ENCODE measurements around the gene EXOC7.

Gene EXOC7

DNA sequence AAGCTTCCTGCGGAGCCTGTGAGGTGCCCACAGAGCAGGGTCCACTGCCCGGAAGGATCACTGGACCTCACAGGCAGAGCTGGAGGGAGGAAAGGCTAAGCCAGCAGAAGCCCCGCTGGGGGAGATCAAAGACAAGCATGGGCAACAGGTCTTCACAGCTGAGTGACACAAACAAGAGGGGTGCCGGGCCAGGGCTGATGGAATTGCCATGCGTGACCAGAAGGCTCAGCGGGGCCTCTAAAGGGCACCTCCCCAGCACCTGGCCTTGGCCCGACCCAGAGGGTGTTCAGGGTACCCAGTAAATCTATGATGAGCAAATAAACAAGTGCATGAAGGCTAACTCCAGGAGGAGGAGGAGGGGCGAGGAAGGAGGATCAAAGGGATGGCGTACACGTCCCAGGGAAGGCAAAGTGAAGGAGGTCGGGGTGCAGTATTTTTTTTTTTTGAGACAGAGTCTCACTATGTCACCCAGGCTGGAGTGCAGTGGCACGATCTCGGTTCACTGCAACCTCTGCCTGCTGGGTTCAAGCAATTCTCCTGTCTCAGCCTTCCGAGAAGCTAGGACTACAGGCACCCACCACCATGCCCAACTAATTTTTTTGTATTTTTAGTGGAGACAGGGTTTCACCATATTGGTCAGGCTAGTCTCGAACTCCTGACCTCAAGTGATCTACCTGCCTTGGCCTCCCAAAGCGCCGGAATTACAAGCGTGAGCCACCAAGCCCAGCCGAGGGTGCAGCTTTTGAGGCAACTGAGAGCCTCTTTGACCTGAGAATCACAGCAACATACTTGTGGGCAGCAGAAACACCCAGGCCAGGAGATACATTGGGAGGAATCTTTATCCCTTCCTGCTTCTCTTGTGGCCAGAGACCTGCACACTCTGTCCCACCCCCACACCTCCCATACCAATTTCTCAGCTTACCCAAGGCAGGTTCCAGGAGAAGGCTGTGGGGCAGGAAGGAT, 16.1 kb upstream of the EXOC7 start:
- DNase-seq = no peak

DNA sequence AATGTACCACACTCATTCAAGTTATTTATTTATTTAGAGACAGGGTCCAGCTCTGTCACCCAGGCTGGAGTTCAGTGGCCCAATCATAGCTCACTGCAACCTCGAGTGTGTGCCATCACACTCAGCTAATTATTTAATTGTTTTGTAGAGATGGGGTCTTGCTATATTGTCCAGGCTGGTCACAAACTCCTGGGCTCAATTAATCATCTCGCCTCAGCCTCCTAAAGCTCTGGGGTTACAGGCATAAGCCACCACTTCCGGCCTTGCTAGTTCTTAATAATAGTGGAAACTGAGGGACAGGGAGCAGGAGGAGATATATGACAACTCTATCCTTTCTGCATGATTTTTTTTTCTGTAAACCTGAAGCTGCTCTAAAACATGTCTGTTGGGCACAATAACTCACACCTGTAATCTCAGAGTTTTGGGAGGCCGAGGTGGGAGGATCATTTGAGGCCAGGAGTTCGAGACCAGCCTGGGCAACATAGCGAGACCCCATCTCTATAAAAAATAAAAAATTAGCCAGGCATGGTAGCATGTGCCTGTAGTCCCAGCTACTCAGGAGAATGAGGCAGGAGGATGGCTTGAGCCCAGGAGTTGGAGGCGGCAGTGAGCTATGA, 11.7 kb upstream of the EXOC7 start:
- DNase-seq = no peak

DNA sequence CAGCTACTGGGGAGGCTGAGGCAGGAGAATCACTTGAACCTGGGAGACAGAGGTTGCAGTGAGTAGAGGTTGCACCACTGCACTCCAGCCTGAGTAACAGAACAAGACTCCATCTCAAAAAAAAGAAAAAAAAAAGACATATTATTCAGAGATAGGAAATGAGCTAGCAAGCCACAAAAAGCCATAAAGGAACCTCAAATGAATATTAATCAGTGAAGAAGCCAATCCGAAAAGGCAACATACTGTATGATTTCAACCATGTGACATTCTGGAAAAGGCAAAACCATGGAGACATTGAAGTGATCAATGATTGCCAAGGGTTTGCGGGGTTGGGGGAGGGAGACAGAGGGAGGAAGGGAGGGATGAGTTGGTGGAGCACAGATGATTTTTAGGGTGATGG, 8.4 kb upstream of the EXOC7 start:
- no peak for DNase-seq

DNA sequence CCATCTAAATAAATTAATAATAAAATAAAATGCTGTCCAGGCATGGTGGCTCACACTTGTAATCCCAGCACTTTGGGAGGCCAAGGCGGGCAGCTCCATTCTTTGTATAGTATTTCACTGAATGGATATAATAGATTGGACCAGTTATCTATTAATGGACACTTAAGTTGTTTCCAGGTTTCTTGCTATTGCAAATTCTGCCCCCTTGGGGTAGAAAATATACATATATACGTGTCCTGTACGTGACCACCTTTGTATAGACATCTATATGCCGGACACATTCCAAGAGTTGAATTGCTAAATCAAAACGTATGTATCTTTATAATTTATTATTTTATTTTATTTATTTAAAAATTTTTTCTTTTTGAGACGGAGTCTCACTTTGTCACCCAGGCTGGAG, 3.9 kb upstream of the EXOC7 start:
- DNase-seq = peak; percentile 23

DNA sequence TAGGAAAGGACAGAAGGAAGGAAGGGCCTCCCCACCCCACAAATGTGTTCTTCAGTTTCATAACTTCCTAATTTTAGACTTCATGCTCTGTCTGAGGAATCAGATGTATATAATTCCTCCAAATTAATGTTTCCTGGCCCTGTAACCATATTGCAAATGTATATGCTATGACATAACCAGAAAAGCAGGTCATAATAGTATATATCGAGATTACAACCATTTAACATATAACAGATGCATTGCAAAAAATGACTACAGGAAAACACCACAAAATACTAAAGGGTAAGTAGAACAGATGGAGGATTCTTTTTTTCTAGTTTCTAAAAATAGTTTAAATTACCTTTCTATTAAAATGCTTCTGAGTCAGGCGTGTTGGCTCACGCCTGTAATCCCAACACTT, 3.1 kb upstream of the EXOC7 start:
- DNase-seq = no peak

DNA sequence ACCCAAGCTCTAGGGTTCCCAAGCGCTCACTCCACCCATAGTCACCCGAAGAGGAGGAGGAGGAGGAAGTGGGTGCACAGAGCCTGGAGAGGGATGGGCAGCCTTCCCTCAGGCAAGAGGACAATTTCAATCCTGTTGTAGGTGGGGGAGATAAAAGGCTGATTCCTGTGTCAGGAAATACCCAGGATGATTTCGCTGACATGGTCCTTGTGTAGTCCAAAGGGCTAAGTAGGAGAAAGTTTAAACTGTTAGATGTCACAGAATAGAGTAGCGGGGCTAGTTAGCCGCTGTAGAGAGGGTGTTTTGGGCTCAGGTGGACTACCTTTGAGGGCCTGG, 1.3 kb upstream of the EXOC7 start:
- DNase-seq = no peak

DNA sequence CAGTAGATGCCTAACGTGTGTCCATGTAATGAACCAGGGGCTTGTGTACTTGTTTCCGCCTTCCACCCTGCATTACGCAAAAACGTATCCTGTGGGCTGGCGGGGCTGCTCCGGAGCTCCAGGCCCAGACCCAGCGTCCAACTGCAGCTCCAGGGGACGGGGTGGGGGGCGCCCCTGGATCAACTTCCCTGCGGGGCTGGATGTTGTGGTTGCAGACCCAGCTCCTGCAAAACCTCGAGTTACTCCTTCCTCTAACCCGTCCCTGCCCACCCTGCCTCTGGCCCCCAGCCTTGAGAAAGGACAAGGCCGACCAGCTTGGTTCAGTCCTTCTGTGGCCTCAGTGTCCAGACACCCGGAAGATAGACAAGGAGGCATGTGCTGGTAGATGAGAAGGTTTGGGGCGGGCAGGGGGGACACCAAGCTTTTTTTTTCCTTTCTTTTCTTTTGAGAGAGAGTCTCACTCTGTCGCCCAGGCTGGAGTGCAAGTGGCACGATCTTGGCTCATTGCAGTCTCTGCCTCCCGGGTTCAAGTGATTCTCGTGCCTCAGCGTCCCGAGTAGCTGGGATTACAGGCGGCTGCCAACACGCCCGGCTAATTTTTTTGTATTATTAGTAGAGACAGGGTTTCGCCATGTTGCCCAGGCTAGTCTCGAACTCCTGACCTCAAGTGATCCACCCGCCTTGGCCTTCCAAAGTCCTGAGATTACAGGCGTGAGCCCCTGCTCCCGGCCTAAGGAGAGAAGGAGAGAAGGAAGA, 731 bp upstream of the EXOC7 start:
- no peak for DNase-seq

DNA sequence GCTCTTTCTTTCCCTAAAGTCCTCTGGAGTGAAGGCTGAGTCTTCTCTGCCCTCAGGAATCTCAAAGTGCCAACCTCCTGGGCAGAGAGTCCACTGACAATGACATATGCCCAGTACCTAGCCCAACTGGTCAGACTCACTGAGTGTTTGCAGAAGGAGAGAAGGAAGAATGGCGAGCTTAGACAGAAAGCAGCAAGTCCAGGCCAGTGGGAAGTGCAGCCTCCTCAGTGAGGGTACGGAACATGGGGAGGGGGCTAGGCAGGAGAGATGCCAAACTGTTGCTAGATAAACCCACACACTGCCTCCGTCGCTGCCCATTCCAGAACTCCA, 678 bp downstream of the EXOC7 start:
- no peak for DNase-seq

DNA sequence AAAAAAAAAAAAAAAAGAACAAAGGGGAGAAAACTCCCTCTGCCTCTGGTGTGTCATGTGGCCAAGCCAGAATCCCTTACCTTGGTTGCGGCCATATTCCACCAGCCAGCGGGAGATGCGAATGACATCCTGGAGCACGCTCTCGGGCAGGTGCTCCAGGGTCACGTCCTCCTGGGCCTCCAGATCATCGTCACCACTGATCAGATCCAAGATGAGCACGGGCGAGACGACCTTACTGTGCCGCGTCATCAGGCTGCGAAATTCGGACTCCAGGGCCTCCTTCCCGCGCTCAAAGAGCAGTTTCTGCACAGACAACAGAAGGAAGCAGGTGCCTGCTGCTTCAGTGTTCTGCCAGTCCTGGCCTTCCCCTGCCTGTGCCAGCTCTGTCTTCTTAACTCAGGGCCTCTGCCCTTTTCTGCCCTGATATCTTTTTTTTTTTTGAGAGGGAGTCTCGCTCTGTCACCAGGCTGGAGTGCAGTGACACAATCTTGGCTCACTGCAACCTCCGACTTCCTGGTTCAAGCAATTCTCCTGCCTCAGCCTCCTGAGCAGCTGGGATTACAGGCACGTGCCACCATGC, 5.8 kb downstream of the EXOC7 start:
- DNase-seq = no peak

DNA sequence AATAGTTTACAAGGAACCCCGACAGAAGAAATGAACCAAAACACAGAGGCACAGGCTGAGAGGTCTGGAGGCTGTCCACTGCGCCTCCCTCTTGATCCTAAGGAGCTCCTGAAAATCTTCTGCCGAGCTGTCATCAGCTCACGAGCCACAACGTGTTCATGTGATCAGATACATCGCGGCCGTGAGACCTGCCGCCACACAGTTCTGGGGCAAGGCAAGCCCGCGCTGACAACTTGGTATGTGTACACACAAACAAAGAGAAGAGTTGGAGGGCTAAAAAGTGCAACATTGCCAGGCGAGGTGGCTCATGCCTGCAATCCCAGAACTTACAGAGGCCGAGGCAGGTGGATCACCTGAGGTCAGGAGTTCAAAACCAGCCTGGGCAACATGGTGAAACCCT, 7.6 kb downstream of the EXOC7 start:
- DNase-seq = no peak

DNA sequence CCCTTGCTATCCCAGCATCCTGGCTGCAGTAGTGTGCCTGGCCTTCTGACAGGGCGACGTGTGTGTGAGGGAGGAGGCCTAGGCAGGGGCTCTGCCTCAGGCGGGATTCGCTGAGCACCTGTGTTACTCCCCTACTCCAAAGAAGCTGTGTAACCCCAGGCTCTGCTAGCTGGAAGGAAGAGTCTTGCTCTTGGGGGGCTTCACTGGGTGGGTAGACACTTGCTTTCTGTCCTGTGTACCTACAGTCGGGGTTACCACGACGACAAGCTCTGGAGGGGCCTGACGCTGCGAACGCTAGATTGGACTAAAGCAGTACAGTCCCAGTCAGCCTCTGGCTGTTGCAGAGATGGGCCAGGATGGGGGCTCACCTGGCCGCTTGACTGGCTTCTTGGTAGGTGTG, 9.5 kb downstream of the EXOC7 start:
- DNase-seq = no peak

DNA sequence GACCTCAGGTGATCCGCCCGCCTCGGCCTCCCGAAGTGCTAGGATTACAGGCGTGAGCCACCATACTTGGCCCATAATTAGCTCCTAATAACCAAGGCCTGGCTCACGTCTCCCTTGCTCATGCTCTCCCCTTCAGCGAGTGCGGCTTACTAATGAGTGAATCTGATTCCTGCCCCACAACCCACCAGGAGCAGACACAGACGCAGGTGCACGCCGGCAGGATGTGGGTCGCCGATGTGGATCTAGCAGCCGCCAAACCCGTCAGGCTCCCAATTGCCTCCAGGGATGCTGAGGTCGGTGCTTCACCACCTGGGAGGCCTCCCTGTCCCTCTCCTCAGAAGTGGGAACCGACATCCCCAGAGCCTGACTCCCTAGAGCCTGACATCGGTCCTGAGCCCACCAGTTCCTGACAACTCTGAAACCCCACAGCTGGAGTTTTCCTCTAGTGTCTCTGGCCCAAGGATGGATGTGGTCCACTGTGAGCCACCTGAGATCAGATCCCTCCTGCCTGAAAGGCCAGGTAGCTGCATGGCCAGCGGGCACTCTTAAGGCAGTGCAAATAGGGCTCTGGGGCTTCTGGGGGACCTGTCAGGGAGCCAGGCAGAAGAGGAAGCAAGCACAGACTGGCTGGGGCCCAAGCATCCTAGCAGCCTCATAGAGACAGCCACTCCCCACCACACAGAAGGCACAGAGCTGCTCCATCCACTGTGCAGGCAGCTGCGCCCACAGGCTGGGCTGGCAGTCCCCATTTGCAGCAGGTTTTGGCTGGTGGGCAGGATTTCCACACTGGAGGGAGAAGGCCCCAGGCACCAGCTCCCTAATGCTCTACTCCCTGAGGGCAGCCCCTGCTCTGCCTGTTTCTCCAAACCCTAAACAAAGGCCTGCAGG, 10.8 kb downstream of the EXOC7 start:
- DNase-seq = no peak

DNA sequence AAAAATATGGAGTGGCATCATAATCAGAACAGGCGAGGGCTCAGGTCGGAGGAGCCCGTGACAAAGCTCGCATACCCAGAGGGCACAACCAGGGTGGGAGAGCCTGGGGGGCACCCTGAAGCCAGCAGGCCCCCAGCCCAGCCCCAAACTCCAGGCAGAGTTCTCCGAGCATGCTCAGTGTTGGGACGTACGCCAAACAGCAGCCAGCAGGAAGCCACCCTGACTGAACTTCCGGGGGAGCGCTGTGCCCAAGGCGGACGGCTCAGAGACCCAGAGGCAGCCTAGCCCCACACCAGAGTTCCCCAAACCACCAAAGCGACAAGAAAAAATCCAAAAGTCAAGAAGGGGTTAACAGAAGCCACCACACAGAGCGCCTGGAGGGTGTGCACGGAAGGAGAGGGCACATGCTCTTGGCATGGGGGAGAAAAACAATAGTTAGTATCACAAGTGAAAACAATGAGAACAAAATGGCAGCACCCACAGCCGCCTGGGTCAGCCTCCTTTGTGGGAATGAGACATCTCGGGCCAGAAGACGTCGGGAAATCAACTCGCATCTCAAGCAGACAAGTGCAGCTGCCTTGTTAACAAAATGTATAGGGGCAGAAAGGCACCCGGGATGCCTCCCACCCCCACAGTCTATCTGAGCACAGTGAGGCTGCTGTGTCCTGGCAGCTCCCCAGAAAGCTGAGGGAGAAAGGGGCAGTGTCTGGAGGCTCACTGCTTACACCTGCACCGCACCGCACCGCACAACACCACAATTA, 11.9 kb downstream of the EXOC7 start:
- no peak for DNase-seq

DNA sequence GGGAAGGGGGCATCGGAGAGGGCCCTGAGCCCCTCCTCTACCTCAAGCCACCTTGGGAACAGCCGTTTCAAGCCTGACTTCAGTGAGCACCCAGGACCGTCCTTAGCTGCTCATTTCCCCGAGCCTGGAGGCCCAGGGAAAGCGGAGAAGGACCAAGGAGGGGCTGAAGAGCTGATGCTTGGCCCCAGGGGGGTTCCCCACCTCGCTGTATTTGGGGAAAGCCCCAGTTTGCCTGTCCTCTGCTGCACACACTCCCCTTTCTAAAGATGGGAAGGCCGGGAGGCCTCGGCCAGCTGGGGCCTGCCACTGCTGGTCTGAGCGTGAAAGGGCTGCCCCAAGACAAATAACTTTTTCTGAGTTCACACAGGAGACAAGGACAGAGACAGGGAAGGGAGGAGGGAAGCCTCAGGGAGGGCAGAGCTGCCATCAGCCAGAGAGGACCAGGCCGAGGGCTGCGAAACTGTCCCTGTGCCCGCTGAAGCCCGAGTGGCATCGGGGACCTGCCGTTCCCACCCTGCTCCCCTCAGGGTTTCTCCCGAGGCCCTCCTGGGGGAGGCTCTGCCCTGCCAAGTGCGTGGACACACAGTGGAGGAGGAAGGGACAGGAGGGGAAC, 13.0 kb downstream of the EXOC7 start:
- no peak for DNase-seq

DNA sequence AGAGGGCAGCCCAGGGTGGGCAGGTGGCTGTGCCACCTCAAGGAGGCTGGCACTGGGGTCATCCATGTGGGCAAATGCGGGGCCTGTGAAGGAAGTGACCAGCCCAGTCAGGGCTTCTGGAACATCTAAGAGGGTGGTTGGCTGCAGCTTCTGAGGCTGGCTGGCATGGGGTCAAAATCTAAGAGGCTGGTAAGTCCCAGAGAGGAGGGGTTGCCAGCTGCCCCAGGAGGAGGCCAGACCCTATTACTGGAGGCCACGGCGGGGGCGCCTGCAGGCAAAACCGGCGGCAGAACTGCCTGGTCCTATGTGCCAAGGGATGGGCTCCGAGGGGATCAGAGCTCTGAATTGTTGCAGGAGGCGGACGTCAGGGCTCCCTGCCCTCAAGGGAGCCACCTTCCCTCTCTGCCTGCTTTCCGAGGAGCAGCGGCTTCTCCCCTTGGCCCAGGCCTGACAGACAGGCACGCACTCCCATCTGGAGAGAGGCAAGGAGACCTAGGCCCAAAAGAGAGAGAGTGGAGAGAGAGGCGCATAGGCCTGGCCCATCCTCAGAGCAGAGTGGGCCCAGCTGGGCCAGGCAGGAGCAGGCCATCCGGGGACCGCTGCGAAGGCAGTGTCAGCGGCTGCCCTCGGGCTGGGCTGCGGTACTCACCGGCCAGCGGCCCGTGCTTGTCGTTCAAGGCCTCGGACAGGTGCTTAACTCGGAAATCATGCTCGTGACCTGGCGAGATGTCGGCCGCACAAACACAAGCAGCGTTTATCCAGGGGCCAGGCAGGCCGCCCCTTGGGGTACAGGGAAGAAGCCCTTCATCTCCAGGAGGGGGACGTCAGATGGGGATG, 13.7 kb downstream of the EXOC7 start:
- DNase-seq = no peak

DNA sequence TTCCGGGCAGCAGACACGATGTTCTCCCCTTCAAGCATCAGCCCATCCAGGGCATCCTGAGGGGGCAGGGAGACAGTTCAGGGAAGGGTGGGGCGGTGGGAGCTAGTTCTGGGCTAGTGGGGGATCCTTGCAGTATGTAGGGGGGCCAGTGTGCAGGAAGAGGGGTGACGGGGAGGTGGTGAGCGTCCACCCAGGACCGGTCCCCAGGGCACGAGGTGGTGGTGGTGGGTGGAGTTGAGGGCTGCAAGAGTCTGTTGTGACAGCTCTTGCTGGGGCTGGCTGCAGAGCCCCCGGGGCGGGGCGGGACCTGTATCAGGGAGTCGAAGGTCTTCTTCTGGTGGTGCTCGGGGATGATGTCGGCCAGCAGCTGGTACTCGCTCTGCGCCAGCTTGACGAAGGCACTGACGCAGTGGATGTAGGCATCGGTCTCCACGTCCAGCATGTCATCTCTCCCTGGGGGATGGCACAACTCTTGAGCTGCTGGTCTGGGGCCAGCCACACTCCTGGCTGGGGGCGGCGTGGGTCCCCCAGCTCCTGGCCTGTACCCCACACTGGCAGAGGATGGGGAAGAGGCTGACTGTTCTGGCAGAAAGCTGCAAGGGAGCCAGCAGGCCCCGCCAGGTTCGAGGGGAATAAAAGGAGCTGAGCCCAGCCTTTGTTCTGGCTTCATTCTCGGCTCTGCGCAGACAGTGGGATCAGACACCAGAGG, 14.6 kb downstream of the EXOC7 start:
- DNase-seq = no peak

DNA sequence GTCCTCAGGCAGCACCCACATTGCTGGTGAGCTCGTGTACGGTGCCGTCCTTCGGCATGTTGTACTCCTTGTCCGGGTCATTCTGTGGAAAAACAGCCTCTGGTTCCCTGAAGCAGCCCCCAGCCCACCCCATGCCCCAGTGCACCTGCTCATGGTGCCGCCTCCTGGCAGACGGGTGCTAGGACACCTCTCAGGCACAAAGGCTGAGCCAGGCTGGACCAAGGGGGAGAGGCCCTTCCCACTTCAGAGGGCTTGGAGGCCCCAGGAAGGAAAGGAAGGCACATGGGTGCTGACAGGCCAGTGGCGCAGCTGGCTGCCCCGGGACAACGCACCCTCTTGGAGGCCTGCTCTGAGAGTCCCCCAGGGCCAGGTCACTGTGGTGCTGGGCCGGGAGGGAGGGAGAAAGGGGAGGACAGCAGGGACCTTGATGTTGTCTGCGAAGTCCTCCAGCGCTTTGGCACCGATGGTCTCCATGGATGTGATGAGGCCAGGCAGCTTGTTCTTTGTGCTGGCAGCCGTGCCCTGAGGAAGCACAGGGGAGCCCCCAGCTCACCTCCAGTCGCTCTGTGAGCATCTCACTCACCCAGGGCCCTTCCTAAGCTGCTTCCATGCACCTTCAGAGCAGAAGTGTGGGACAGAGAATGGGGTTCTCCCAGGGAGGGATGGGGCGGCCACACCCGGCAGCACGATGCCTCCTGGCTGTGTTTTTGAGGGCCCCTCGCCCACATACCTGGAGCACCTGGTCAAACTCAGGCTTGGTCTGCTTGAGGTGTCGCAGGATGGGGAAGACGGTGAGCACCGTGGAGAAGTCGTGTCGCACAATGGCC, 15.3 kb downstream of the EXOC7 start:
- no peak for DNase-seq

DNA sequence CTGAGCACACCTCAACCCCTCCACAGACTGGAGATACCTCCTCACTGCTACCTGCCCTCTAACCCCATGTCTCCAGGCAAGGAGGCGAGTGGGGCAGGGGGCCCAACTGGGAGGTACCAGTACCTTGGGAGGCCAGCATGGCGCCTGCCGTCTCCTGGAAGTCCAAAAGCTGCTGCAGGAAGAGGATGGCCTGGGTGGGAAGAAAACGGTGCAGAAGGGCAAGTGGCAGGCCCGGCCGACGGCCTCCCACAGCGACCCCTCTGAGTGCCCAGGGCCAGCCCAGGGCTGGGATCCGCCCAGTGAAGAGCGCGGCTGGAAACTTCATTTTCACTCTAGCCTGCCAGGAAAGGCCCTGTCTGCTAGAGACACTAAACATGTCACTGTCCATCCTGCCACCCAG, 16.1 kb downstream of the EXOC7 start:
- DNase-seq = no peak

DNA sequence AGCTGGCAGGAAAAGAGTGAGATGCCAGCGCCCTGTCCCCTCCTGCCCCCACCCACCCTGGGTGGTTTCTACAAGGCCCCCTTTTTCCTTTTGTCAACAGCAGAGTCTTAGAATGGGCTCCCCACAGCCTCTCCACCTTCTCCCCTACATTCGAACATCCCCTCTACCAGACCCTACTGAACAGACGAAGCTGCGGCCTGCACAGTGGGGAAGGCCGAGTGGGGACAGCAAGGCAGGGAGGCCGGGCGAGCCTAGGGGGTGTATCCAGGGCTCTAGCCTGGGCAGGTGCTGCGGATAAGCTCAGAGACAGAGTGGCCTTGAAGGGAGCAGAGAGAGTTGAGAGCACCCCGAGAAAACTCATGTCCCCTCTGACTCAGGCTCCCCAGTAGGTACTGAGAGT, 17.2 kb downstream of the EXOC7 start:
- no peak for DNase-seq
